Loucy (cell line): Measurements from ENCODE around the gene TMPRSS6.

Experiments
- CTCF ChIP-seq: fragments of 200-600 bp; sonication (generic); conservative IDR thresholded peaks from 2 replicates; pipeline ENCODE4 v1.5.1; 2014; ENCODE audit warnings: mild to moderate bottlenecking, antibody characterized with exemption, low read length
- EZH2phosphoT487 ChIP-seq: fragments of 200-600 bp; IDR thresholded peaks from 2 replicates; pipeline ENCODE4 v1.6.1; 2018; ENCODE audit warnings: antibody characterized with exemption, mild to moderate bottlenecking, moderate library complexity, borderline replicate concordance

- TF ChIP-seq CTCF: no peak
- no peak for TF ChIP-seq EZH2phosphoT487
Measured at GRCh38 chr22:37068859-37069258, 40.7 kb downstream of the TMPRSS6 start.
